Measurements from ENCODE around the gene SLC18A2. TPM values are rescaled to one million over a fixed set of nuclear protein-coding genes. Genes with fewer than 3 reads are reported as not detected.

The SLC18A2 gene
- total RNA-seq, 1 donor from 2014 or later, result 0.40 TPM

DNA sequence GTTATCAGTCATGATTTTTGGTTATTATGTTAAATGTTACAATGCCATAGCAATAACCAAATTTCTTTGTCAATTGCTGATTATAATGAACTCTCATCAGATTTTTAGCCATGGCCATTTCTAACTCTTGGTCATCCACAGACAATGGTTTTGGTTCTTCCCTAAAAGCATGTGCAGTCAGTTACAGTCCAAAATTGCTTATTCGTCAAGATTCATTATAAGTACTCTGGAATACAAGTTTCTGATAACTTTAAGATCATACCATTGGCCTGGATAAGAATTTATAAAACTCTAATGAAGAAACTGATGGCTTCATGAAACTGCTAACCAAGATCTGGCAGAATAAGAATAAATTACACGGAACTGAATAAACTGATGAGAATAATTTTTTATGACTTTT is 83.5 kb downstream of the SLC18A2 start:
- TF ChIP-seq, protein P1, sequence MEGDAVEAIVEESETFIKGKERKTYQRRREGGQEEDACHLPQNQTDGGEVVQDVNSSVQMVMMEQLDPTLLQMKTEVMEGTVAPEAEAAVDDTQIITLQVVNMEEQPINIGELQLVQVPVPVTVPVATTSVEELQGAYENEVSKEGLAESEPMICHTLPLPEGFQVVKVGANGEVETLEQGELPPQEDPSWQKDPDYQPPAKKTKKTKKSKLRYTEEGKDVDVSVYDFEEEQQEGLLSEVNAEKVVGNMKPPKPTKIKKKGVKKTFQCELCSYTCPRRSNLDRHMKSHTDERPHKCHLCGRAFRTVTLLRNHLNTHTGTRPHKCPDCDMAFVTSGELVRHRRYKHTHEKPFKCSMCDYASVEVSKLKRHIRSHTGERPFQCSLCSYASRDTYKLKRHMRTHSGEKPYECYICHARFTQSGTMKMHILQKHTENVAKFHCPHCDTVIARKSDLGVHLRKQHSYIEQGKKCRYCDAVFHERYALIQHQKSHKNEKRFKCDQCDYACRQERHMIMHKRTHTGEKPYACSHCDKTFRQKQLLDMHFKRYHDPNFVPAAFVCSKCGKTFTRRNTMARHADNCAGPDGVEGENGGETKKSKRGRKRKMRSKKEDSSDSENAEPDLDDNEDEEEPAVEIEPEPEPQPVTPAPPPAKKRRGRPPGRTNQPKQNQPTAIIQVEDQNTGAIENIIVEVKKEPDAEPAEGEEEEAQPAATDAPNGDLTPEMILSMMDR (conservative IDR thresholded peaks at IDR 0.05; ENCODE audit: low read depth, low read length), result no peak
- no peak overlapping the region for H3K4me3 ChIP-seq (ENCODE audit: low read depth, low read length)
- DNase-seq (ENCODE audit: low read depth), result no peak

DNA sequence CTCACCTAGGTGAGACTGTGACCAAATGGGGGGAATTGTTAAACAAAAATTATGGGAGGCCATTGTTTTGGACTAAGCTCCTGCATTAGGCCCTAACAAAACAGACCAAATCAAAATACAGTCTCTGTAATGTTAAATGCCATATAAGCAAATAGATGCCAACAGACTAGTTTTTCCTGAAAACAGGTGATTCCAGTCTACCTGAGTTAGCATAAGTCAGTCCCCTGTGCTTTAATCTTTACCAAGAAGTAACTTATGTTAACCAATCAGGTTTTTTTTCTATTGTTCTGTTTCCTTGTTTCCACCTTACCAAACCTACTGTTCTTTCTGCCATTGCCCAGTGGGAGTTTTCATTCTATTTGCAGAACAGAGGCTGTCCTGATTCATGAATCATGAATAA is 86.3 kb downstream of the SLC18A2 start:
- DNase-seq (ENCODE audit: low read depth), result no peak
- no peak overlapping the region for H3K4me3 ChIP-seq (ENCODE audit: low read depth, low read length)
- TF ChIP-seq, protein P1 (conservative IDR thresholded peaks at IDR 0.05; ENCODE audit: low read depth, low read length), result no peak

Other genes starting within 250 kb of the SLC18A2 start
- 13.3 and 15.9 TPM in 2 replicates for gene SHTN1, start 235.9 kb upstream of the SLC18A2 start, total RNA-seq
- gene VAX1, start 102.8 kb upstream of the SLC18A2 start, total RNA-seq, result not detected in 2 replicates
- gene KCNK18, start 43.6 kb upstream of the SLC18A2 start, total RNA-seq, result not detected in 2 replicates
- gene PDZD8, start 134.3 kb downstream of the SLC18A2 start, total RNA-seq, result 23.6 and 23.9 TPM in 2 replicates